Loucy (cell line): ENCODE data around the gene ARPP19.
"Not testable (repeated sequence)": the region's sequence is repeated elsewhere in the genome, so short reads cannot be mapped to it uniquely, and the experiment has no call there.

ENCODE experiments used
- H2AFZ ChIP-seq: fragments of 200-600 bp; sonication (generic); 2 replicates; pipeline ENCODE4 v1.6.0; 2016; ENCODE audit warnings: antibody characterized with exemption, mild to moderate bottlenecking, low read length, moderate library complexity
- H3F3A ChIP-seq: fragments of 200-600 bp; 2 replicates; pipeline ENCODE4 v1.6.0; 2016; ENCODE audit warnings: antibody characterized with exemption, low read depth, mild to moderate bottlenecking
- H3K27me3 ChIP-seq: fragments of 200-600 bp; sonication (generic); 2 replicates; pipeline ENCODE4 v1.6.1; 2014; ENCODE audit warnings: low read length, mild to moderate bottlenecking; ENCODE audit not compliant: insufficient read depth, poor library complexity, severe bottlenecking
- H3K36me3 ChIP-seq: fragments of 200-600 bp; sonication (generic); 2 replicates; pipeline ENCODE4 v1.6.1; 2016; ENCODE audit warnings: low read length; ENCODE audit not compliant: insufficient read depth
- H3K4me1 ChIP-seq: fragments of 200-600 bp; sonication (generic); 2 replicates; pipeline ENCODE4 v1.5.1; 2014; ENCODE audit warnings: low read length, mild to moderate bottlenecking; ENCODE audit not compliant: insufficient read depth, poor library complexity, severe bottlenecking
- H3K4me2 ChIP-seq: fragments of 200-600 bp; sonication (generic); 2 replicates; pipeline ENCODE4 v1.6.0; 2014; ENCODE audit warnings: antibody characterized with exemption, low read length, low read depth, mild to moderate bottlenecking; ENCODE audit not compliant: poor library complexity, severe bottlenecking
- H3K4me3 ChIP-seq: fragments of 200-600 bp; sonication (generic); 2 replicates; pipeline ENCODE4 v1.5.1; 2014; ENCODE audit warnings: low read length, mild to moderate bottlenecking, mixed read lengths; ENCODE audit not compliant: poor library complexity, severe bottlenecking
- H3K79me2 ChIP-seq: fragments of 200-600 bp; sonication (generic); 2 replicates; pipeline ENCODE4 v1.6.1; 2014; ENCODE audit warnings: low read length; ENCODE audit not compliant: insufficient read depth
- H3K9ac ChIP-seq: fragments of 200-600 bp; sonication (generic); 2 replicates; pipeline ENCODE4 v1.6.0; 2014; ENCODE audit warnings: mild to moderate bottlenecking, low read depth, low read length, moderate library complexity; ENCODE audit not compliant: poor library complexity, severe bottlenecking
- H3K9me2 ChIP-seq: fragments of 200-600 bp; sonication (generic); replicated peaks from 2 replicates; pipeline ENCODE4 v1.6.1; 2016; ENCODE audit warnings: low read depth, low read length, mixed read lengths
- H3K9me3 ChIP-seq: fragments of 200-600 bp; sonication (generic); 2 replicates; pipeline ENCODE4 v1.6.1; 2014; ENCODE audit warnings: mild to moderate bottlenecking, antibody characterized with exemption, low read length, low read depth; ENCODE audit not compliant: insufficient read depth
- H4K20me1 ChIP-seq: fragments of 200-600 bp; sonication (generic); 2 replicates; pipeline ENCODE4 v1.6.0; 2014; ENCODE audit warnings: antibody characterized with exemption, low read length, mild to moderate bottlenecking; ENCODE audit not compliant: insufficient read depth, poor library complexity, severe bottlenecking
- EZH2phosphoT487 ChIP-seq: fragments of 200-600 bp; IDR thresholded peaks from 2 replicates; pipeline ENCODE4 v1.6.1; 2018; ENCODE audit warnings: antibody characterized with exemption, mild to moderate bottlenecking, moderate library complexity, borderline replicate concordance
- TF ChIP-seq, protein P1 (sequence below): fragments of 200-600 bp; sonication (generic); conservative IDR thresholded peaks from 2 replicates; pipeline ENCODE4 v1.5.1; 2014; ENCODE audit warnings: mild to moderate bottlenecking, antibody characterized with exemption, low read length

Gene ARPP19

DNA sequence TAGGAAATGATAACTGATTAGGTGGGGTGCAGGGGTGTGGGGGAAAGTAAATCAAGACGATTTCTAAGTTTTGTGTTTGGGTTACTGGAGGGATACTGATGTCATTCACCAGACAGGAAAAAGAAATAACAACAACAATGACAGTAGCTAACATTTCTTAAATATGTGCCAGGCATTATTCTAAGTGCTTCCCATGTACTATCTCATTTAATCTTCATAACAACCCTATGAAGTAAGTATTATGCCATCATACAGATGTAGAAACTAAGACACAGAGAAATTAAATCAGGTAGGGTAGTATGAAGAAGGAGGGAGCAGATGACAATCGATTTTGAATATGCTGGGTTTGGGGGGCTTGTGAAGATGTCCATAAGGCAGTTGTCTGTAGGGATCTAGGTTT is 53.5 kb downstream of the ARPP19 start:
- no peak for TF ChIP-seq EZH2phosphoT487
- TF ChIP-seq, protein P1, sequence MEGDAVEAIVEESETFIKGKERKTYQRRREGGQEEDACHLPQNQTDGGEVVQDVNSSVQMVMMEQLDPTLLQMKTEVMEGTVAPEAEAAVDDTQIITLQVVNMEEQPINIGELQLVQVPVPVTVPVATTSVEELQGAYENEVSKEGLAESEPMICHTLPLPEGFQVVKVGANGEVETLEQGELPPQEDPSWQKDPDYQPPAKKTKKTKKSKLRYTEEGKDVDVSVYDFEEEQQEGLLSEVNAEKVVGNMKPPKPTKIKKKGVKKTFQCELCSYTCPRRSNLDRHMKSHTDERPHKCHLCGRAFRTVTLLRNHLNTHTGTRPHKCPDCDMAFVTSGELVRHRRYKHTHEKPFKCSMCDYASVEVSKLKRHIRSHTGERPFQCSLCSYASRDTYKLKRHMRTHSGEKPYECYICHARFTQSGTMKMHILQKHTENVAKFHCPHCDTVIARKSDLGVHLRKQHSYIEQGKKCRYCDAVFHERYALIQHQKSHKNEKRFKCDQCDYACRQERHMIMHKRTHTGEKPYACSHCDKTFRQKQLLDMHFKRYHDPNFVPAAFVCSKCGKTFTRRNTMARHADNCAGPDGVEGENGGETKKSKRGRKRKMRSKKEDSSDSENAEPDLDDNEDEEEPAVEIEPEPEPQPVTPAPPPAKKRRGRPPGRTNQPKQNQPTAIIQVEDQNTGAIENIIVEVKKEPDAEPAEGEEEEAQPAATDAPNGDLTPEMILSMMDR = no peak
- Histone ChIP-seq H3K36me3 (no peaks in the 10 kb centered on the region), H3K9me3 (no peaks in the 10 kb centered on the region), H3K27me3 (no peaks in the 10 kb centered on the region), H2AFZ (no peak overlapping the region), H3K9ac (no peak overlapping the region), H4K20me1 (no peaks in the 10 kb centered on the region), H3K4me1 (peaks cover 20% of the 10 kb centered on the region), H3K4me2 (no peak overlapping the region), H3F3A (no peaks in the 10 kb centered on the region), H3K79me2 (peaks cover 57% of the 10 kb centered on the region), H3K4me3 (no peak overlapping the region), H3K9me2 (no peaks in the 10 kb centered on the region)

DNA sequence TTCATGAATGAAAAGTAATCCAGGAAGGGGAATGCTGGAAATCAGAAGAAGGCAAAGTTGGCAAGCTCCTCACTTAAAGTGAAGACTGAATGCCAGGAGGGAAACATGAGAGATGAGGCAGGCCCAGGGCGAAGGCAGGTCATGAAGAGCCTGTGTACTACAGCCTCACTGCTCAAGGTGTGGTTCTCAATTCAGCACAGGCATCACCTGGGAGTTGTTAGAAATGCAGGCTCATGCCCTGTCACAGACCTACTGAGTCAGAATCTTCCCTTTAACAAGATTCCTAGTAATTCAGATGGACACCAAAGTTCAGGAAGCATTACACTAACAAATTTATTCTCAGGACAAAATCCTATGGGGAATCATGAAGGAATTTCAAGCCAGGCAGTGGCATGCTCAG is 54.3 kb downstream of the ARPP19 start:
- Histone ChIP-seq H3F3A (no peaks in the 10 kb centered on the region), H3K4me1 (peaks cover 17% of the 10 kb centered on the region), H3K9me2 (no peaks in the 10 kb centered on the region), H3K4me3 (no peak overlapping the region), H3K9me3 (no peaks in the 10 kb centered on the region), H3K4me2 (no peak overlapping the region), H3K9ac (no peak overlapping the region), H2AFZ (no peak overlapping the region), H3K36me3 (no peaks in the 10 kb centered on the region), H3K27me3 (no peaks in the 10 kb centered on the region), H3K79me2 (peaks cover 59% of the 10 kb centered on the region), H4K20me1 (no peaks in the 10 kb centered on the region)
- TF ChIP-seq, protein P1 = no peak
- no peak for TF ChIP-seq EZH2phosphoT487

DNA sequence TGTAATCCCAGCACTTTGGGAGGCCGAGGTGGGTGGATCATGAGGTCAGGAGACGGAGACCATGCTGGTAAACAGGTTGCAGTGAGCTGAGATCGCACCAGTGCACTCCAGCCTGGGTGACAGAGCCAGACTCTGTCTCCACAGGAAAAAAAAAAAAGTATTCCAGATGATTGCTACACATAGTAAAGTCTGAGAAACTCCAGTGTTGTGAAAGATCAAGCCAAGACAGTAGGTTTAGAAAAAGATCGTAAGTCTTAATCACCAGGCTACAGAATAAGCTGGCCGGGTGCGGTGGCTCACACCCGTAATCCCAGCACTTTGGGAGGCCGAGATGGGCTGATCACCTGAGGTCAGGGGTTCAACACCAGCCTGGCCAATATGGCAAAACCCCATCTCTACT is 56.0 kb downstream of the ARPP19 start:
- not testable (repeated sequence) for H3F3A ChIP-seq, H3K4me1 ChIP-seq, H3K36me3 ChIP-seq, H3K9ac ChIP-seq, H4K20me1 ChIP-seq, H3K4me2 ChIP-seq, H3K27me3 ChIP-seq, H3K9me3 ChIP-seq, H3K4me3 ChIP-seq, H3K9me2 ChIP-seq, H2AFZ ChIP-seq
- H3K79me2 ChIP-seq = peaks cover 60% of the 10 kb centered on the region

DNA sequence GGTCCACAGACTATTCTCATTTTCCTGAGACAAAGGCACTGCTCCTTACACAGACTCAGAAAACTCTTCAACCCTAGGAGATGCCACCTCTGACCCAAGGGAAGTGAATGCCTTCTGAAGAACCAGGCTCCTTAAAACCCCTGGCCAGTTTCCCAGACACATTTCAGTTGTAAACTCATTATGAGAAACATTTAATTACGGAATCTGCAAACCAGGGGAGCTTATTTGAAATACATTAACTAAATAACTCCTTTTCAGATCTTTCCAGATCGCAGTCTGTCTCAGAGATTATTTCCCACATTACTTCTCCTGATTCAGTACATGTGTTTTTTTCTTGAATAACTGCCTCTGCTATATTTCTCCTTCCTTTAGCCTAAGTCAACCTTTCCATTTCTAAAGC is 57.7 kb downstream of the ARPP19 start:
- Histone ChIP-seq H3K27me3 (no peaks in the 10 kb centered on the region), H3K9me3 (no peaks in the 10 kb centered on the region), H3K9ac (no peak overlapping the region), H2AFZ (no peak overlapping the region), H3K36me3 (no peaks in the 10 kb centered on the region), H4K20me1 (no peaks in the 10 kb centered on the region), H3F3A (no peaks in the 10 kb centered on the region), H3K9me2 (no peaks in the 10 kb centered on the region), H3K79me2 (peaks cover 55% of the 10 kb centered on the region), H3K4me1 (peaks cover 4% of the 10 kb centered on the region), H3K4me2 (no peak overlapping the region), H3K4me3 (no peak overlapping the region)
- no peak for TF ChIP-seq EZH2phosphoT487
- TF ChIP-seq, protein P1 = no peak
